Breast epithelium (tissue), 4 donors: Measurements from ENCODE around the gene C6orf132. TPM values are rescaled to one million over a fixed set of nuclear protein-coding genes. Genes with fewer than 3 reads are reported as not detected.

ENCODE experiments used
- DNase-seq, 2 donors: peaks; one replicate each; pipeline ENCODE4 v3.0.0-alpha.2; 2019; ENCODE audit warnings: low spot score in 2 of 2
- H3K27ac ChIP-seq, 2 donors: fragments of 200-600 bp; sonication (generic) in 1 of 2; one replicate each; pipeline ENCODE4 v1.5.1; 2016 to 2019; ENCODE audit warnings: mild to moderate bottlenecking in 1 of 2
- H3K27me3 ChIP-seq, 2 donors: fragments of 200-600 bp; sonication (generic) in 1 of 2; one replicate each; pipeline versions ENCODE4 v1.5.1 to v1.6.0; 2017 to 2019; ENCODE audit warnings: control low read depth in 1 of 2, mild to moderate bottlenecking in 1 of 2
- H3K36me3 ChIP-seq: fragments of 200-600 bp; one replicate; pipeline ENCODE4 v1.5.1; 2019
- H3K4me1 ChIP-seq, 2 donors: fragments of 200-600 bp; sonication (generic); one replicate each; pipeline ENCODE4 v1.5.1; 2016 to 2019; ENCODE audit warnings: control low read depth in 1 of 2
- H3K4me3 ChIP-seq, 3 donors: fragments of 200-600 bp; sonication (generic); 1 replicate in 2 of 3; 2 replicates in 1 of 3; pipeline ENCODE4 v1.5.1; 2016 to 2019; ENCODE audit warnings: mild to moderate bottlenecking in 3 of 3, moderate library complexity in 2 of 3
- H3K9me3 ChIP-seq, 2 donors: fragments of 200-600 bp; sonication (generic) in 1 of 2; one replicate each; pipeline ENCODE4 v1.5.1; 2016 to 2019; ENCODE audit warnings: control low read depth in 1 of 2
- CTCF ChIP-seq, 3 donors: fragments of 450-650 bp; IDR thresholded peaks; one replicate each; pipeline ENCODE4 v1.5.1; 2016 to 2017; ENCODE audit warnings: antibody characterized with exemption in 3 of 3, mild to moderate bottlenecking in 3 of 3, moderate library complexity in 3 of 3
- POLR2A ChIP-seq: fragments of 450-650 bp; IDR thresholded peaks from one replicate; pipeline ENCODE4 v1.6.1; 2016; ENCODE audit warnings: antibody characterized with exemption, mild to moderate bottlenecking, moderate library complexity
- POLR2AphosphoS5 ChIP-seq, 3 donors: sonication (generic); formaldehyde crosslinking; IDR thresholded peaks; one replicate each; pipeline ENCODE4 v1.6.1; 2017; ENCODE audit warnings: antibody characterized with exemption in 3 of 3
- intact Hi-C: fragments of 100-400 bp; cut with DNase I; formaldehyde crosslinking; loops from one replicate; pipeline ENCODE4 v1.15.1; 2023; ENCODE audit warnings: low total_unique reads
- total RNA-seq, 3 donors: library from RNA; depleted of rRNA; stranded (reverse); fragments of >200 nt; gene quantifications; one replicate each; pipeline ENCODE4 v1.1.0, GENCODE V29; 2016

C6orf132 gene
- total RNA-seq, 3 donors from 2014 or later: 4.2 to 20.2 (median 10.2) TPM

- Histone ChIP-seq H3K27ac (peak overlapping the region; percentile 90 to 94), H3K4me1 (peaks cover 0 to 6% of the 10 kb centered on the region in 2 donors)
Observed at GRCh38 chr6:42123379-42124103, 18.9 kb downstream of the C6orf132 start.

DNA sequence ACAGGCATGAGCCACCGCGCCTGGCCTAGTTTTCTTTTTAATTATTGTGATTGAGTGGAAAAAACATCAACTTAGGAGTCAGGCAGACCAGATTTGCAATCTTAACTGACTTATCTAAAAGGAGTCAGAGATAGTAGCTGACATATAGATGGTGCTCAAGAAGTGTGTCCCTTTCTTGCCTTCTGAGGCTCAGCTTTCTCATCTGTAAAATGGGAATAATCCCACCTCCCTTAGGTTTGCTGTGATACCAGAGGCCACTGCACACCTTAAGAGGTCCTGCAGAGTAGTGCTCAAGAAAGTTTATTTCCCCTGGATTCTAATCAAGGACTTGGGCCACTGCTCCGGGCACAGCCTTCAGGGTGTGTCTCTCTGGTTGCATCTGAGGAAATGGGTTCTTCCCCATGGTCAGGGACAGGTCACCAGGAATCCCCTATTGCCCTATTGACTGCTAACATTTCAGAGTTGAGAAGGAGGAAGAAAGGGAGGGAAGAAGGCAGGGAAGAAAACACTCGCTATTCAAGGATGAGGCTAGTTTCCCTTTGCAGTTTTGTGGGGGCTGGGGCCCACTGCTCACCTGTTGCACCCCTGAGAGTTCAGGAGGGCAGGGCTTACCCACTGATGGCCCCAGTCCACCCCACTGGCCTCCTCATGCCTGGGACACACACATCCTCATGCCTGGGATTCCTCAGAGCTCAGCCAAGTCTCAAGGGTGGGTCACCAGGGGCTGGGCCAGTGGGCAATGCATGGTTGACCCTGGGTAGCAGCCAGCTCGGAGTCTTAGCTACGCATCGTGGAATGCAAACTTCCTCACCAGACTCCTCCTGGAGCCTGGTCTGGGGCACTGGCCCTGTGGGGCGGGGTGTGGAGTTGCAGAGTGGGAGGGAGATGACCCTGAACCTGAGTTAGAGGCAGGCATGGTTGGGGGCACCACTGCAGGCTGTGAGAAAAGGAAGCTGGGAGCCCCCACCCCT lies 21.2 kb downstream of the C6orf132 start:
- Histone ChIP-seq H3K4me1 (peaks cover 0 to 6% of the 10 kb centered on the region in 2 donors), H3K27me3 (no peaks in the 10 kb centered on the region), H3K27ac (peak overlapping the region; percentile 84 to 94), H3K9me3 (no peaks in the 10 kb centered on the region), H3K36me3 (no peaks in the 10 kb centered on the region), H3K4me3 (no peak overlapping the region)
- TF ChIP-seq POLR2A (no peak), CTCF (IDR thresholded peaks at IDR 0.05) (no peak), POLR2AphosphoS5 (IDR thresholded peaks at IDR 0.05) (no peak)
- DNase-seq: peak in 1 of 2 donors; percentile 42
- intact Hi-C loops: no loop called here

More at GRCh38 chr6:42123379-42124103, 18.9 kb downstream of the C6orf132 start:
- DNase-seq: no peak
- Histone ChIP-seq H3K36me3 (no peaks in the 10 kb centered on the region), H3K27me3 (no peaks in the 10 kb centered on the region), H3K4me3 (no peak overlapping the region), H3K9me3 (no peaks in the 10 kb centered on the region)
- TF ChIP-seq POLR2AphosphoS5 (IDR thresholded peaks at IDR 0.05): no peak
- TF ChIP-seq CTCF (IDR thresholded peaks at IDR 0.05): no peak
- no peak for TF ChIP-seq POLR2A
- intact Hi-C loops: no loop called here

GRCh38 chr6:42118162-42119001 lies 24.0 kb downstream of the C6orf132 start:
- intact Hi-C loops: no loop called here
- H3K36me3 ChIP-seq: no peaks in the 10 kb centered on the region
- TF ChIP-seq POLR2A (no peak), POLR2AphosphoS5 (IDR thresholded peaks at IDR 0.05) (peak in 2 of 3 donors; percentile 33 to 36)
- H3K9me3 ChIP-seq: no peaks in the 10 kb centered on the region
- H3K4me3 ChIP-seq: no peak overlapping the region
- DNase-seq: peak; percentile 89
- H3K27me3 ChIP-seq: no peaks in the 10 kb centered on the region
- peak overlapping the region; percentile 81 to 94 for H3K27ac ChIP-seq
- peaks cover 0 to 6% of the 10 kb centered on the region in 2 donors for H3K4me1 ChIP-seq

DNA sequence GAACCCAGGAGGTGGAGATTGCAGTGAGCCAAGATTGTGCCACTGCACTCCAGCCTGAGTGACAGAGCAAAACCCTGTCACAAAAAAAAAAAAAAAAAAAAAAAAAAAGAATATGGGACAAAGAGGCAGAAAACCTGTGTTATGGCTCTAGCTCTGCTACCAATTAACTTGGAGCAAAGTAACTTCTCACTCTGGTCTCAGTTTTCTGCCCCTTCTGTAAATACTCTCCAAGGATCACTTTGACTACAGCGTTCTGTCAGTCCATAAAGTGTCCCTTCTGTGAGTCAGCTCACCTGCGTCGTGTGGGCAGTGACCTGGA lies 24.6 kb downstream of the C6orf132 start:
- no peak for DNase-seq
- peak overlapping the region; percentile 81 to 94 for H3K27ac ChIP-seq
- no peaks in the 10 kb centered on the region for H3K36me3 ChIP-seq
- H3K4me3 ChIP-seq: no peak overlapping the region
- intact Hi-C loops: no loop called here
- no peaks in the 10 kb centered on the region for H3K27me3 ChIP-seq
- TF ChIP-seq POLR2AphosphoS5 (IDR thresholded peaks at IDR 0.05): no peak
- TF ChIP-seq POLR2A: no peak
- no peak for TF ChIP-seq CTCF (IDR thresholded peaks at IDR 0.05)
- peaks cover 0 to 5% of the 10 kb centered on the region in 2 donors for H3K4me1 ChIP-seq
- no peaks in the 10 kb centered on the region for H3K9me3 ChIP-seq

- intact Hi-C loops: no loop called here
- Histone ChIP-seq H3K27ac (peak overlapping the region; percentile 44 to 49), H3K27me3 (no peaks in the 10 kb centered on the region)
Observed at GRCh38 chr6:42113936-42114636, 28.3 kb downstream of the C6orf132 start.

More at GRCh38 chr6:42113936-42114636, 28.3 kb downstream of the C6orf132 start:
- peaks cover 0 to 5% of the 10 kb centered on the region in 2 donors for H3K4me1 ChIP-seq
- TF ChIP-seq POLR2A (no peak), POLR2AphosphoS5 (IDR thresholded peaks at IDR 0.05) (no peak), CTCF (IDR thresholded peaks at IDR 0.05) (no peak)
- no peaks in the 10 kb centered on the region for H3K9me3 ChIP-seq
- no peak for DNase-seq
- H3K36me3 ChIP-seq: no peaks in the 10 kb centered on the region
- H3K4me3 ChIP-seq: no peak overlapping the region
